ENCODE data around the gene PPP2R2B.

PPP2R2B gene

DNA sequence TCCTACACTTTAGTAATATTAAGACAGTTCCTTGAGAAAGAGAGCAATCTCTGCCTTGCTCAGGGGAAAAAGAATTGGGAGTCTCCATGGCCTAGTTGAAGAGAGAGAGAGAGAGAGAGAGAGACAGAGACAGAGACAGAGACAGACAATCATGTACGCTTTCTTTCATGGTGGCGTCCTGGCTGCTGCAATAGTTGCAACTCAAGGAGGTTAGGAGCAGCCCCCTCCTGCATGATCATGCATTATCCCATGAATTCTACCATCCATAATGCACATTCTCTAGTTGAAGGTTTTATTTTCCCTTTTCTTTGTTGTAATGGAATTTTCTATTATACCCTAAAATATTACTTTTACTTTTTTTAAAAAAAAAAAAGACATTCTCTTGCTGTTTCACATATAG lies 50.7 kb downstream of the PPP2R2B start:
- no peak for DNase-seq (ENCODE audit: low spot score)

DNA sequence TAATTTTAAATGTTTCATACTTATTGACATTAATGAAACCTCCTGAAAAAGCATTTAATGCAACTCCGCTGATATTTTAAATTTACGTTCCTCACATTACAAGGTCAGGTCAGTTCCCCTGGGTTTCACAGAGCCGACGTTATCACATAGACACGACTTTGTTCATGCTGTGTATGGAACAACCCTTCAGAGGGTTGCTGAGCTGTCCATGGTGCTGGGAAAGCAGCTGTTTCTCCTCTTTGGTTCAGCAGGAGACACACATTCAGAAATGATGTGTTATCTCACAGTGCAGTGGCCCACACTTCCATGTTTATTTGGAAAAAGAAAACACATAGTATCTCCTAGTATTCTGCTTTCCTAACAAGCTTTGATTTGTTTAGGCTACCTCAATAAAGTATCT lies 53.5 kb downstream of the PPP2R2B start:
- no peak for DNase-seq (ENCODE audit: low spot score)

DNA sequence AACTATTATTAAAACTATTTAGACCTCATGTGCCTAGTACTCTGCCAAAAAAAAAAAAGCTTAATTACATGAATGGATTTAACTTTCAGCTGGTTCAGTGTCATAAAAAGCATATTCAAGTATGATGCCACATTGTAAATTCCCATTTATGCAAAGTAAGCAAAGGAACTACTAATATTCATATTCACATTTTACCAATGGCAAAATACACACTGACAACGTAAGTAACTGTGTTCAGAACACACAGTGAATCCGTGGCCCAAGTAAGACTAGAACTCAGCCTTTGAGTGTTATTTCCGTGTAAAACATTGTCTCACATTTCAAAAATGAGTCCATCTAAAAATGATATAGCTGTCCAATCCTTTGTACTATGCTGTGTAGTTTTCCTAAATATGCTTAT lies 56.8 kb downstream of the PPP2R2B start:
- no peak for DNase-seq (ENCODE audit: low spot score)

DNA sequence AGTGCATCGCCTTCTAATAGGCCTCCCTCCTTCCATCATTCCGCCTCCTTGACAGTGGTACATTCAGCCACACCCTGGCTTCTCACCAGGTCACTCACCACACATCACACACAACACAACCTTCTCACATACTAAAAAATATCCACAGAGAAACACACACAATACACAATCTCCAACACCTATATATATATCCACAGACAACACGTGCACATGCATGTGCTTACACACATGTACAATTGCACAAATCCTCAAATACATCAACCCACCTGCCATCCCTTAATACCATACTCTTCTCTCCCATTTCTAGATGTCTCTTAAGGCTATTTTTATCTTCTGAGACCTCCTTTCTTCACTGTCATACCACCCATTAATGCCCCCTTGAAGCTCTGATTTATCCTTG lies 57.6 kb downstream of the PPP2R2B start:
- no peak for DNase-seq (ENCODE audit: low spot score)

DNA sequence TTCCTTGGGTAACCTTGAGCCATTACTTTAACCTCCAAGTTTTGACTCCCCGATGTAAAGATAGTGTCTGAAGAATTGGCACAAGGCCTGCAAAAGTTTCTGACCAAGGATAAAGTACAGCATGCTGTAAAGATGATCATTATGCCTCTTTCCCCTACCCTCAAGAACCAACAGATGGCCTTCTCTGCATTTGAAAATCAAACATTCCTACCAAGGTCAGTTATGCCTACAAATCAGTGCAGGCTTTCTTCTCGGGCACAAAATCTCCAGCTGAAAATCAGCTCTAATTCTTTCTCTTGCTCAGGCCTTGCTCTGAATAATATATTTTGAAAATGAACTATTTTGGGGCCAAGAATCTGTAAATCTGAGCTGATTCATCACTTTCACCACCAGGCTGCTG lies 59.7 kb downstream of the PPP2R2B start:
- DNase-seq (ENCODE audit: low spot score), result no peak

DNA sequence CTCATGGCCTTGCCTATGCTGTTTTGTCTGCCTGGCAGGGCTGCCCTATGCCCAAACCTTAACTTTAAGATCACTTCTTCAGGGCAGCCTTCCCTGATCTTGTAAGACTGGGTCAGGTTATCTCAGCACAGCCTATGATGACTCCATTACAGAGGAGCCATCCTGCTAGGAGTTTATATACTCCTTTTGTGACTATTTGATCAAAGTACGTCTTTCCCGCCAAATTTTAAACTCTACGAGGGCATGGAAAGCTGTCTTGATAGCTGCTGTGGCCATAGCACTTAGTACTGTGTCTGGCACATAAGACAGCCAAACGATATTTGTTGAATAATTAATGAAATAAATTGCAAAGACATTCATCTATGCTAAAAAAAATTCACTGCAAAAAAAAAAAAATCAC lies 60.6 kb downstream of the PPP2R2B start:
- DNase-seq (ENCODE audit: low spot score), result no peak

DNA sequence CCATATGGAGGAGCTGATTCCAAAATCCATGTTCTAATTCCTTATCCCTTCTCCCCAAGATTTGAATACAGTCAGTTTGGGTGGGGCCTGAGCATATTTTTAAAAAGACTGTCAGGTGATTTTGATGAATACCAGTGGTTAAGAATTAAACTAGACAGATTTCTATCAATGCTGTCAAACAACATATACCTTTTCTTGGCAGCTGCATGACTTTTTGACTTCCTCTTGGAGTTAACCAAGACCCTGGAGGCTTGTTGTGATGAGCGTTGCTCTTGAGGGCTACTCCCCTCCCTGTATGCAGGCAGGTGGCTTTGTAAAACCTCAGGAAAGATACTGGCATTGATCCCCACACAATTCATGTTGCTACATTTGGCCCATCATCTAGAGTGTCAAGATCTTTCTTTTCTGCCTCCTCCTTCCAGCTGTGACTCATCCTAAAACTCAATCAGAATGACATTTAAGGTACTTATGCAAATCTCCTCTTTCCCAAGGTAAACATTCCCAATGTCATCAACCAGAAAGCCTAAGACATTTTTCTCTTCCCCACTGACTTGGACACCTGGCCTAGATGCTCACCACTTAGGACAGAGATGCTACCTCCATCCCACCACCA lies 61.7 kb downstream of the PPP2R2B start:
- peak; percentile 71 for DNase-seq (ENCODE audit: low spot score)

DNA sequence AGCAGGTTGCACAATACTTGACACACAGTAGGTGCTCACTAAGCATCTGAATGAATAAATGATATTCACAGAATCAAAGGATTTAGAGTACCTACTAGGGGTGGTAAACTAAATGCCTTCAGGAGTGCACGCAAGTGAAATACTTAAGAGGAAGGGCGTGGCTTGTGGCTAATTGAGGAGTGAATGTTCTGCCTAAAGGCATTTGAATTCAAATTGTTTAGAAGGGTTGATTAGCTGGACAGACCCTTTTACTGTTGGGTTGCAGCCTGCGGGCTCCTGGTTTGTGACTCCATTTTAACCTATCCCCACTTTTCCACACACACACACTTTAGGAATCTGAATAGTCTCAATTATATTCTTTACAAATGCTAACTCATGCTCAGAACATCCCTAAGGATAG lies 63.1 kb downstream of the PPP2R2B start:
- no peak for DNase-seq (ENCODE audit: low spot score)

DNA sequence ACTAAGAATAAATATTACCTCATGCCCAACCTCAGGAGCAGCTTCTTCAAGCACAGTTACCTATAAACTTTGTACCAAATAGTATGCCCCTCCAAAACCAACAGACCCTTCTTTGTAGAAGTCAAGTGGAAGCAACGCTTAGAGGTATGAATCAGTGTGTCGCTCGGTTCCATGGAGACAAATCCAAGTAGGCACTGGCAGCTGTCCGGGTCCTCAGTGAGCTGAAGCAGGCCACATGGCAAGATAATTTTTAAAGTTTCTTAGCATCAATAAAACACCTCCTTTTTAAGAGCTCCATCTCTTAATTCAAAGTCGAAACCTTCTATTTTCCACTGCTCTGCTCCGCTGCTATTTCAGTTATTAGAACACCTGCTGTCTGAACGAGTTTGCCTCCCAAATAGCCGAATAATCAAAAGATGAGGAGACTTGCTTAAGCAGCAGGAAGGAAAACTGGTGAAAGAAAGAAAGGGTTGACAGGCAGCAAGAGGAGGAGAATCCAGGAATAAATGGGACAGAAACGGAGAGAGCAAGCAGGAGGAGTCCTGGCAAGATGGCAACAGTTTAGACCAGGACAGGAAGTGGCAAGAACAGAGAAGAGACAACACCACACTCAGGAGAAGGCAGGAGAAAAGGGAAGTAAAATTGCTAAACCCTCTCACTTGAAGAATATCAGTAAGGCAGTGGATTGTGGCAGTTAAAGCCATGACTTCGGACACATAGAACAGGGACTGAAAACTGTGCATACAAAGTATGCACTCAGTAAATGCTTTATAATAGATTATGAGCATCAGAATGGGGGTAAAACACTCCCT lies 65.0 kb downstream of the PPP2R2B start:
- no peak for DNase-seq (ENCODE audit: low spot score)

DNA sequence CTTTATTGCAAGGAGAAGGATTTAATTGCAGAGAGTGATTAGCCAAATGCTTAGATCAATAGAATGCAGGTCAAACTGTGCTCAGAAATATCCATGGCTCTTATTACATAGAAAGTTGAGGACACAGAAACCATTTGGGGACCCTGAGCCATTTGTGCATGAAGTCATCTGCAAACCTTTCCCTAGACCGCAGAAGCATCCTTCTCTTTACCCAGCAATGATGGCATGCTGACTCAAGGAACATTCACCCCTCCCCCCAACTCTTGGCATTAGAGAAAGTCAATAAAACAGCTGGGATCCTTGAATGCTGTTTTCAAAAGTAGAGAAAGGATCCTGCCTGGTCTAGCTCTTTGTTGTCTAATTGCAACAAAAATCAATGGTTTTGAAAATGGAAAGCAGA lies 73.5 kb downstream of the PPP2R2B start:
- DNase-seq (ENCODE audit: low spot score), result no peak

DNA sequence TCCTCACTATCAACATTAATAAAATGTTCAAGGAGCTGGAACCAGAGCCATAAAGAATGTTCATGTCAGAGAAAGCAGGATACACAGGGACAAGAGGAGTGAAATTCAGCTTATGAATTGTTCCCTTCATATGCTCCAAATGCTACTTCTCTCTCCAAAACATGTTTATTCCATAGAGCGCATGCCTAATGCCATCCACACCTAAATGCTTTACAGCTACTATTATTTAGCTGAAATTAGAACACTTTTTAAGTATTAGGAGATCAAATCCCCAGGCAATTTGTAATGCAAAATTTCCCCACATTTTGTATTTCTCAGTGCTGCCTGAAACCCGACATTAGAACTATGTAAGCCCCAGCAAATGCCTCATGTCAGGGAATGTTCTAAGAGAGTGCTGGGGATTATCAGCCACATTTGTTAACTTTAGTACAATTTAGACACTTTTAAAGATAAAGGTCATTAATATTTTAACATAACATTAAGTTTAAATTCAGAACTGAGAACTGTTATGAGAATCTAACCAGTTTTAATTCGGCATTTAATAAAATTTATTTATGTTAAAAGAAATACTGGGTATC lies 75.5 kb downstream of the PPP2R2B start:
- DNase-seq (ENCODE audit: low spot score), result no peak

DNA sequence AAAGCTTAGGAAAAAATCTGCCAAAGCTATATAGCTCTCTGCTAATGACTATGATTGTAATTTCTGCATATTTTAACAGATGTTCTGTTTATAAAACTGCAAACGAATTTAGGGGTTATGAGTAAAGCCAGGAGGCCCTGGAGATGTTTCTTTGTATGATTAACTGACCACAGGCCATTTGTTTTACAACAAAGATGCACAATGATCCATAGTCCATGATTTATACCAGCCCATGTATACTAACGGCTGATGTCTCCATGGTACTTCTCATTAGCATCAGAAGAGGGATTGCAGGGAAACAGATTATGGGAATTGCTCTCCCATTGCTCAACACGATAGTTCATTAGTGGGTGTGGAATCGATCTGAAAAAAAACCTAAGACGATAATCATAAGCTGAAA lies 78.9 kb downstream of the PPP2R2B start:
- DNase-seq (ENCODE audit: low spot score), result no peak

DNA sequence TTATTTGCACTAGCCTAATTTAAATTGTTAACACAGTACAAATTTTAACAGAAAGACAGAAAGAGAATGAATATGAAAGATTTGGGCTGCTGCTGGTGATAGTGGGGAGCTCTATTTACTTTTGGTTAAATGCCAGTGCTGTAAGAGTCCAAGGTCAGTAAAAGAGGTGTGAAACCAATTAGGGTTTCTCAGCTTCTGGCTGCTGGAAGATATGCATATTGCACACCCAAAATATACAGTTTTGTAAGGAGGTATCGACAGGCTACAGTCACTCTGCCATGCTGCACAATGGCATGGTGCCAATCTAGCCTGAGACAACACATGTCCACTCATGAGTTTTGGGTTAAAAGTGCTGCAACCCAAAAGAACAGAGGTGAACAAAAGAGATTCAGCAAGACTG lies 79.3 kb downstream of the PPP2R2B start:
- DNase-seq (ENCODE audit: low spot score), result no peak

DNA sequence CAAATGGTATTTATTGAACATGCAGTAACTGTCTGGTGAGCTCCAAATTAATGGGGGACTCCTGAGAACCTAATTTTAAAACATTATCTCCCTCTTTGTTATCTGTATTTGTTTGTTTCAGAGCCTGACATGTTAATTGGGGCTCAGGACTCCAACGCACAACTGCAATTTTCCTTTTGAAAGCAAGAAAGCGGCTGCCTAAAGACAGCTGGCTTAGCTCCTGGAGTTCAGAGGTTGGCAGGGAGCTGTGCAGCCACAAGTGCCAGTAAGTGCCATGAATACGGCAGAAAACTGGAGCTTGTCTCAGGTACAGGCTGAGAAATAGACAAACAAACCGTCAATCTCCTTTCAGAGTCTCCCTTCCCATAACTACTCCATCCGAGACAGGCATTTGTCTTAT lies 80.9 kb downstream of the PPP2R2B start:
- DNase-seq (ENCODE audit: low spot score), result no peak

DNA sequence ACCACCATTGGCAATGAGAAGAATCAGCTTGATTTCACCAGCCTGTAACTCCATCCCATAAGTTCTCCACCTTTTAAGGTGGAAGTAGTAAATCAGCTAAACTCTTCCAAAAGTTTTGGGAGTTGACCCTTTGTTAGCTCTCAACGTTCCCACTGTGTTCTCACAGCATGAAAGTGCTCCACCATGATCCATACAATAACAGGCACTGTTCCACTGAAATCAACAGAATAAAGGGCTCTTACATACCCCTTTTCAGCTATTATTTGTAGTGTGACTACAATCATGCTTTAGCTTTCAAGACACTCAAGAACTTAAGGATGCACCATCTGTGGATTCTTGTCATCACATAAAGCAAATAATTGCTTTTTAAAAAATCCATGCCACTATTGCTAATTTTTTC lies 81.6 kb downstream of the PPP2R2B start:
- DNase-seq (ENCODE audit: low spot score), result no peak

DNA sequence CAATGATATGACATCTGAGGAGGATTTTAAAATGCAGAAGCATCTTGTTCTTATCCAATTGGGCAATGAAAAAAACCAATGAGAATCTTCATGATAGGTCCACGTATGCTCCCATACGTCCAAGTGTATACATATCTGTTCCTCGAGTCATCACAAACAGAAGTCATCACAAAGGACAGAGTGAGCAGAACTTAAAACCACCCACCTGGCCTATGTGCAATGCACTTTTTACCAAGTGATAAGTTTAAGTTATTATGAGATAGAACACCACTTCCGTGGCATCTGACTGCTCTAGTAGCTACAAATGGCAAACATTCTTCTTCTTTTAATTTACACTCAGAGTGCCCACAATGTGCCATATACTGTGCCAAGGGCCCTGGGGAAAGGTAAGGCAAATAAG lies 82.4 kb downstream of the PPP2R2B start:
- no peak for DNase-seq (ENCODE audit: low spot score)

DNA sequence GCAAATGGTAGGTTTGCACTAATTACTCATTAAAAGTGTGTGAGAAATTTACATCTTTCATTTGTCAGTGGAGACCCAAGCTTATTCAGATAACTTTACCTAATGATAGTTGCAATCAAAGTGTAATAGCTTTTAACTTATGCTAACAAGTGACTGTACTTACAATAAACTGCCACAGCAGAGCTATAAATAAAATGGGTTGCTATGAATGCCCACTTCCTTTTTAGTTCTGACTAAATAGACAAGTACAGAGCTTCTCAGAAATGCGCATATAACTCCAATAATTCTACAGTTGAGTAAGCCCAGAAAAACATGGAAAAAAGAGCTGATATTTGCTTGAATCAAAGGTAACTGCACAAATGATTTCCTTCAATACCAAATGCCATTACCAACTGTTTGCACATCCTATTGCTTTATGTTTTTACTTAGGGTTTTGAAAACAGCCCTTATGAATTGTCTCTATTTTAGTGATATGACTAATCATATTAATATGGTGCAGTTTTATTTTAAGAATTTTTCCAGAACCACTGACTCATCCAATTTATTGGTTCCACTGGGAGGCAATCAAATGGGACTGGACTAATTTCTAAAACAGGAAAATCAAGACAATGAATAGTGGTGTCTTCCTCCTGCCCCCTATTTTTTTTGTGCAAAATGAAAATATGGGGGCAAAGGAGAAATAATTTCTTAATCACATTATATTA lies 84.1 kb downstream of the PPP2R2B start:
- DNase-seq (ENCODE audit: low spot score), result no peak

DNA sequence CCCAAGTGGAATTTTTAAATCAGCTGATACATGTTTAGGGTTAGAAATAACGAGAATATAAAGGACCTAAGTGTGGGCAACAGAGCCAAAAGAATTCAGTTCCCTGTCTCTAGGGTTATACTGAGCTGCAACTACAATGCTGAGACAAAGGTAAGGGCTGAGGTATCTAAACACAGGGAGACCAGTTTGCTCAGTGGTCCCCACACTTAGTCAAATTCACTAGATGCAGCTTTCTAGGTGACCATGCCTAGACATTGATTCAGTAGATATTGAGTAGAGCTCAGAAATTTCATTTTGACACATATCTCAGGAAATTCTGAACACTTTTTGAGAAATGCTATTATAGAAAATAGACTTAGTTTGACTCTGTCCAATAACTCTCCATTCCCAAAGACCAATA lies 84.8 kb downstream of the PPP2R2B start:
- DNase-seq (ENCODE audit: low spot score), result no peak

DNA sequence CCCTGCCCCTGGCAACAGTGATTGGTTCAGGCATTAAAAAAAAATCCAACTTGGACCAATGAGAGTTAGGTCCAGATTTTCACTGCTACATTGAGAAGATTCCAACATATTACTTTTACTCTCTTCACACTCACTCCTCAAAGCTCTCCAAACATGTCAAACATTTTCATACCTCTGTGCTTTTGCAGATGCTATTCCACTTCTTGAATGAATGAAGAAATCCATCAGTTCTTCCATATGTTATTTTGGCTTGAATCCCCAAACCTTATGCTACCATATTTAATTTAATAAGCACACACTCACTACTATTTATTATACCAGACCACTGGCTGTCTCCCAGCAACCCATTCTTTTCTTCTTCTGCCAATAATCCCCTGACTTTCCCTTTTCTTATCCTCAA lies 87.1 kb downstream of the PPP2R2B start:
- DNase-seq (ENCODE audit: low spot score), result no peak

DNA sequence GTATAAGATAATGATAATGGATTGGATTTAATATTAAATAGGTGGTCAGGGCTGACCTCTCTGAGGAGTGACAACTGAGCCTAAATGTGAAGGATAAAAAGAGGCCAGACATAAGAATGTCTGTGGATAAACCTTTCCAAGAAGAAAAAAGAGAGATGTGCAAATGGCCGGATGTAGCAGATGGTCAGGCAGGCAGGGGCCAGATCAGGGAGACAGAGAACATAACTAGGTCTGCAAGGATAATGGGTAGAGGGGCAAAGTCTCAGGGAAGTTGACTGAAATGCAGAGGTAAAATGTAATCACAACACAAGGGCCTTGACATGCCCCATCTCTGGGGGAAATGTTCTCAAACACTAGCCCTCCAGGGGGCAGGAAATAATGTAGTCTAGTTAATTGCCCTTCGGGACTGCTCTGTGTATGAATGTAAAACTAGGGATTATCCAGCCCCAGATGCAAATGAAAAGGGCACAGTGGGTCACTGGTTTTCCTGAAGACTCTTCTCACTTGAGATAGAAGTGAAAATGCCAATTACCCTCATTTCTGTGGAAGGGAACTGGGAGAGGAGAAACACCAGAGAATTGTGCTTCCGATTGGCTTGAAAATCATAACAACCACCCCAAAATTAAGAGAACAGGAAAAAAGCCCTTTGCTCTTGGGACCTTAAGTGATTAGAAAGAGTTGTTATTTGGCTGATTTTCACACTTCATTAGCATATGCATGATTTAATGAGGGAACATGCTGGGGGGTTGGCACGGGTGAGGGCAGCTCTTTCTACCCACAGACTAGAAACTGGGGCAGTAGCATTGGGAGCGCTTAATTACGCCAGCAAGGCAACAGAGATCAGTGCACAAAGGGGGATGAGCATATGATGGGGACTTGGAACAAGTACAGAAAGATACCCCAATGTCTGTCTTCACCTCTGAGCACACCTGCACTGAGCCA lies 88.6 kb downstream of the PPP2R2B start:
- DNase-seq (ENCODE audit: low spot score), result peak; percentile 59

DNA sequence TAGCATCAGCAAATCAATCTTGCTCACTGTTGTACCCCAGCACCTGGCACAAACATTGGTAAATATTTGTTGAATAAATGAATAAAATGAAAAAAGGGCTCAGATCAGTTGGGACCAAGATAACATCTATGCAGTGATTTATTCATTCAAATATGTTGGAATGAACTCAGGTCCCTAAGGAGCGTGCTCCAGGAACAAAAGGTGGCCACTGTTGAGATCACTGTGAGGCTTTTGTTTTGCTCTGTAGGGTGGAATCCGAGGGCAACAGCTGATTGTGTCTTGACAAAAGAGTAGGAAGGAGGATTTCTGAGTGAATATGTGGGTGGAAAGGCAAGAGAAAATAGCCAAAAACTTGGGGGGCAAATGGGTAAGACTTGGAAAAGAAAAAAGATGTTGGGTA lies 89.7 kb downstream of the PPP2R2B start:
- no peak for DNase-seq (ENCODE audit: low spot score)

DNA sequence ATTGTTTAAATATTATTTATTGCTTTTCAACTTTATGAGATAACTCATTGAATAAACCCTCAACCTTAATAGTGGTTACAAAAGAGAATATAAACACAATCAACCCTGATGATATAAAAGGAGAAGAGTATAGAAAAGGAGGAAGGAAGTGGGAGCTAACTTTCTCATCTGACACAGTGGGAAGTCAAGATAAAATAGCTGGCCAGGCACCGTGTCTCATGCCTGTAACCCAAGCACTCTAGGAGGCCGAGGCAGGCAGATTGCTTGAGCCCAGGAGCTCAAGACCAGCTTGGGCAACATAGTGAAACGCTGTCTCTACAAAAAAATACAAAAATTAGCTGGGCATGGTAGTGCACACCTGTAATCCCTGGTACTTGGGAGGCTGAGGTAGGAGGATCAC lies 93.5 kb downstream of the PPP2R2B start:
- no peak for DNase-seq (ENCODE audit: low spot score)

Data from putamen (tissue), 1 donor.